HG03432 (cell line): Measurements from ENCODE around the gene FEM1C.

Experiments
- ATAC-seq: cut with Tn5 transposase; IDR thresholded peaks from one replicate; pipeline ENCODE4 v1.9.1; 2021; ENCODE audit warnings: mild to moderate bottlenecking, moderate library complexity; ENCODE audit not compliant: unreplicated experiment

Gene FEM1C

DNA sequence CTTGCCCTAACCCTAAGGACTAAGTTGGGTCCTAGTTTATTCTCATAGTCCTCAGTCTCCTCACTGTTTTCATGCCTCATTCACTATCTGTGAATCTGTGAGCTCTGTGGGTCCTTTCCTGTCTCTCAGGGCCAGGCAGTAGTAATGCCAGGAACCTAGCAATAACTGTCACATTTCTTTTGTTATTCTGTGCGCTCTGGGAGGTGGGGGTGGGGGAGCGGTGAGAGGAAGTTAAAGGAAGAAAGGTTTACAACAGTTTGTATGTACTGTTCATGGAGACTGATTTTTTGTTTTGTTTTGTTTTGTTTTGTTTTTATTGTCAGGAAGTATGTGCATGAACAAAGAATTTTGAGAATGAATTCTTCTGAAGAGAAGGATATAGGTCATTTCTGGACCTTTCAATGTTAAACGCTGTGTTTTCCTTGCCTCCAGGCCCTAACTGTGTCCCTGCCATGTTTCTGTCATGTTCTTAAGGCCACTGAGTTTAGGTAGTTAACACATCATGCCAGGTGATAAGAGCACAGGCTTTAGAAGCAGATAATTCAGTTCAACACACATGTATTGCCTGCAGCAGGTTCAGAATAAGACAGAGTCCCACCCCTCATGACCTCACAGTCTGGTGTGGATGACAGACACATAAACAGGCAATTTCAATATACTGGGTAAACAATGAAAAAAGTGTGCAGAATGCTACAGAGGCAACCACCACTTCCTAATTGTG lies 13.3 kb upstream of the FEM1C start:
- no peak for ATAC-seq

DNA sequence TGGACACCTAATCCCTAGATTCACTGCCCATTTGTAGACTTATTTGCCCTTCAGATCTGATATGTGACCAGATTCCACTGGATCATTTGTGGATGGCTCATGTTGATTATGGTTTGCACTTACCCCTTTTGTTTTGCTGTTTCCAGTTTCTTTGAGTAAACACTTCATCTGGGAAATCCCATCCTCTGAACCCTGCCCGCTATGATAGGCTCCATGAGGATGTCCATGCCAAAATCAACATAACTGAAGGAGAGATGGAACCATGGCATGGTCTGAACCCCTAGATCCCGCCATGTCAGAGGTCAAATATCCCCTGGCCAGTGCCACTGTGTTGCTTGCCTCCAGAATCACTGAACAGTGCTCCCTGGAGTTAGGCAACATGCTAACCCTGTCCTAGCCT lies 11.7 kb upstream of the FEM1C start:
- ATAC-seq = no peak

DNA sequence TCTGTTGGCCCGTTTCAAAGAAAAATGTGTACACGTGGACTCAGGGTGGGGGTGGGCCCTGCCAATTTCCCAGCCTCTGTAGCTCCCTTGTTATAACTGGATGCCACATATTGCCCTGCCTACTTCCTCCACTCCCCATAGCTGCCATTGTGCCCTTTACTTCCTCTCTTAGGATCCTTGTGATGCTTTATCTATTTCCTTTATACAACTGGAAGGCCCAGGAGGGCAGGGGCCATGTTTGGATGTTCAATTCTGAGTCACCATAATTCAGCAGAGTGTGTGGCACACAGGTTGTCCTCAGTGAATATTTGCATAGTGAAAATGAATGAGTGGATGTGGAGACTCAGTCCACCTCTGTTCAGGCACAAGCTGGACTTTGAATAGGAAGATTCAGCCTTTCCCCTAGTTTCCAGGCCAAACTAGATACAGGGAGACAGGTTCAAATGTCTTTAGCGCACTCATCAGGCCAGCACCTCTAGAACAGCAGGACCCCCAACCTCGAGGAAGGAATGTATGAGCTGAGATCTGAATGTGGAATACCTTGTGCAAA lies 10.6 kb upstream of the FEM1C start:
- ATAC-seq = no peak

DNA sequence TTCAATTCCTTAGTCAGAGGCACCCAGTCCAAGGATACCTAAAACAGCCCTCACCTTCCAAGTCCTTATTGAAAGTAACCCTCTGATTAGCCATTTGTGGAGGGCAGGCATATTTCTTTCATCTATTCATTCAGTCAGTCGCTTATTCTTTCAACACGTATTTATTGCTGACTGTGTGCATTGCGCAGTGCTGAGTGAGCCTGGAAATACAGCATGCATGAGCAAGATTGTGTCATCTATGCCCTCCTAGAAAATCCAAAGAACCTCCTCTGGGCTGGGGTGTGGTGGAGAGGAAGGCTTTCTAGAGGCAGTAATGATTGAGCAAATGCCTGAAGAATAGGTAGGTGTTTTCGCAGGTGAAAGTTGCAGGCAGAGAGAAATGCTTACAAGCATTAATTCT lies 8.5 kb upstream of the FEM1C start:
- ATAC-seq = no peak

DNA sequence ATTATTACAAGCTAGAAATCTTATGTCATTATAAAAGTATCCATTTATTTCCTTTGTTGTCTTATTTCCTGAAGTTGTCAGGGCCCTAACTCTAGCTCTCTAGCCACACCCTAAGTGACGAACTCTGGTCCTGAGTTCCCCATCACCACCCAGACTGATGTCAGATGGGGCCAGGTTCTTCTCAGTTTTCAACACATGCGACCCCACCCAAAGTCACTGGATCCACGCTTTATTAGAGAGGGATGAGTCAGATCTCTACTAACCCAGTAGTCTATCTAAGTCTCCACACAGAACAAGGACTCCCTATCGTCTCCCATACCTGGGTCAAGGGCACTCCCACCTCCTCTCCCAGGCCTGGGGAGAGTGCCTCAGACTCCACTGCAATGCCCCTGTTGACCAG lies 6.8 kb upstream of the FEM1C start:
- ATAC-seq = no peak

DNA sequence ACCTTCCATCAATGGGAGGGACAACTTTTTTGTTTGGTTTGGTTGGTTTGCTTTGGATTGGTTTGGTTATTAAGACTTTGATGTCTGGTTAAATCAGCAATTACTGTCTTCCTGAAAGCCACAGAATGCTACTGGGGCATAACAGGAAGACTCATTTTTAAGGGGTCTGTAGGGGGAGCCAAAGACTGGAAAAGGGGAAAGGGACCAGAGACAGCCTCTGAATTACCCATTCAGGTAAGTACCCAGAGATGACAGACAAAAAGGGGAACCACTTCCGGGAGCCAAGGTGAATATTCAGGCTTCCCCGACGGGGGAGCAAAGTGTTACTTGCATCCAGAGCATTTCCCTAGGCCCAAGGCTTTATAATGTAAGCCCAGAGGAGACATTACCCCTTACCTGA lies 4.6 kb upstream of the FEM1C start:
- peak; percentile 19 for ATAC-seq

DNA sequence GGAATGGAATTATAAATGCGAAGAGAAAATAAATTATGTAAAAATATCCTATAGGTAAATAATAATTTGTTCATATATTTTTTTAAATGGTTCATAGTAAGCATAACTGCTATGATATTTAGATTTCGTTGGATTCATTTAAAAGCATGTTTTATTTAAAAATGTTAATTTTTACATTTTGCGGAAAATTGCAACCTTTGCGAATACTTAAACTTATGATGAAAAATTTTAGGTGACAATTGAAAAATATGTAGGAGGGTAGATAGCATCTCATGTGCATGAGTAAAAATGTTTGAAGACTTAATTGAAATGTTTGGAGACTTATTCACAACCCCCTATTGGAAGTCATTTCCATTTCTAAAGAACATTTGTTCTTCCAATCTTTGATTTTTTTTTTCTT lies 4.1 kb upstream of the FEM1C start:
- no peak for ATAC-seq

DNA sequence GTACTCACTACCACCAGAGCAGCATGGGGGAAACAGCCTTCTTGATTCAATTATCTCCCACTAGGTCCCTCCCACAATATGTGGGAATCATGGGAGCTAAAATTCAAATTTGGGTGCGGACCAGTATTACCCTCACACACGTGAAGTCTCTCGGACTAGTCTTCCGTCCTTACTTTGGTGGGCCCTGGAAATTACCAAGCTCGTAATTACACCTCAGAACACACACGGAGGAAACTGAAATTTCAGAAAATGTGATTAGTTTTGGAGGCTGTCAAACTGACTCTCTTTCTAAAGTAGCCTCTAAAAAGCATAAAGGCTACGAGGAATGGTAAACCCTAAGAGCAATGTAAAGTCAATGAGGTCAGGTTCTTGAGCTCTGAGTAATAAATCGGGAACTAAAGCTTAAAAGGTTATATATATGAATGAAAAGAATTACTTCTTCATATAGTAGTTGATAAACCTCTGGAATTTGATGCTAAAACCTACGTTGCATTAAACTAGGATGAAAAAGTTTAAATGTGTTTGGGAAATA lies 842 bp upstream of the FEM1C start:
- ATAC-seq = no peak

DNA sequence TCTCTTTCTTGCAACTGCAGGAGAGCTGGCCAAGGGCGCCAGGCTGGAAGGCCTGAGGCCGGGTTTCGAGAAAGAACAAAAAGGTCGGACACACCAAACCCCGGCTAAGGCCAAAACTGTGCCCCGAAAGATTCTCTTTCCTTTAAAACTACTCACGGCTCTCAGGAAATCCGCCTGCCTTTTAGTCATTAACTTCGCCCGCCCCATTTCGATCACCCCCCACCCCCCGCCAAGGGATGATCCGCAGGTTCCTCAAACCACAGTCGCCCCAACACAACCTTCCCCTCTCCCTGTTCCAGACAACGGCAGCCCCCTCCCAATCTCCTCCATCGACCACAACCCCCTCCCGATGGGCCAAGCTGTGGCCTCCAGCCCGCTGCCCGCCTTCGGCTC lies 536 bp downstream of the FEM1C start:
- ATAC-seq = peak; percentile 14

DNA sequence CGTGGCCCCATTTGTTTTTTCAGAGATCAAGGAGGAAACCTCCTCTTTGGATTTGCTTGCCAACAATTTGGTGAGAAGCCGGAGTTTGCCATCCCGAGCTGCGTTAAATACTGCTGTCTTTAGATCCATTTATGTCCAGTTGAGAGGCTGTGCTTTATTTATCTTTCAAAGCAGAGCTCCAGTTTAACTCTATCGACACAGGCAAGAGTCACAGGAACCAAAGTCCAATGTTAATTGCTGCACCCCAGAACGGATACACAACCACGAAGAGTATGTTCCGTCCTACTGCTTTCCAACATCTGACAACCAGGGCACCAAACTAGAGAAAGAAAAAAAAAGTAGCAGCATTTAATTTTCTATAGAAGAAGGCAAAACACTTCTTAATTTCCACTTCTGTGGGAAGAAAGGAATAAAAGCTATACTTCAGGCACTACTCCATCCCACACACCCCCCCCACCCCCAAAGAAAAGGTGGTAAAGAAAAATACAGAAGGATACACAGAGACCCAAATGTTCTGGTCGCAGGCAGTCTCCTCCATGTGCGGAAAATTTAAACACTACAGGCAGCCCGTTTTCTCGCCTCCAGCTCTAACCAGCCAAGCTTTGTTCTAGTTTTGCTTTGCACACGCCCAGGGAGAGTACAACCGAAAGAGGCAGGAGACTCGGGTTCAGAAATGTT lies 1.1 kb downstream of the FEM1C start:
- peak; percentile 21 for ATAC-seq

DNA sequence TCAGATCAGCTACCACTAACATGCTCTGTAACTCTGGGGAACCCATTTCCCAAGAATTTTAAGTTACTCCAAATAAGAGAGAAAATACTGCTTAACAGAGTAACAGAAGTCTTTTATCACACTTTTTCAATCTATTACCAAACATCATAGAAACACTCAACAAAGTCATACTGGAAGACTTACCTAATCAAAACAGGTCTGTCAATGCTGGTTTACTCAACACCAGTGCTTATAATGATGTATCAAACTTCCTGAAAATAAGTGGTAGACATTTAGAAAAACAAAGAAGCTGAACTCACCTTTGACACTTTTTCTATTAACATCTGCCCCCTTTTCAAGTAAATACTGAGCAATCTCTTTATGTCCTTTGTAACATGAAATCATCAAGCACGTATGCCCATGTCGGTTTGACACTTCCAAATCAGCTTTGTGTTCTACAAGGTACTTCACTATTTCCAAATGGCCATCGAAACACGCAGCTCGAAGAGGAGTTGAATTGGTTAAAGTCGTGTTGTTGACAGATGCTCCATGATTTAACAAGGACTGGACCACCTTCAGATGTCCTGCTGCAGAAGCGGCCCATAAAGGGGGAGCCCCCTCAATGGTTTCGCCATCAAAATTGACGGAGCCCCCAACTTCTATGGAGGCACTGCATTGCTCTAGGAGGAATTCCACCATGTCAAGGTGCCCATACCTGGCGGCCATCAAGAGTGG lies 1.8 kb downstream of the FEM1C start:
- no peak for ATAC-seq

DNA sequence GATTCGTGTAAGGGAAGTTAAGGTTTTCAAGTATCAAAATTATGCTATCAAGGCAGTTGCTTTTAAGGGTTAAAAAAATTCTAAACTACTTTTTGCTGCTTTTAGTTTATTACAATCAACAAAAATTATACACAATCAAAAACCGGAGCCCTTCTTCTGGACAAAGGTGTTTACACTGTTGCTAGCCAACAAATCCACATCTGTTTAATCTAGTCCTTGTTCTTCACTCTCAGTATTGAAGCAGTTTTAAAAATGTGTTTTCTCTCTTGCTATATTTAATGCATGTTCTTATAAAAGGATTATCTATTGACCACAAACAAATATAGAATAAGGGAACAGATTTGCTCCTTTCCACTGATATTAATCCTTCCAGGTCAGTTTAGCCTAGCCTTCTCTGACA lies 2.5 kb downstream of the FEM1C start:
- no peak for ATAC-seq

DNA sequence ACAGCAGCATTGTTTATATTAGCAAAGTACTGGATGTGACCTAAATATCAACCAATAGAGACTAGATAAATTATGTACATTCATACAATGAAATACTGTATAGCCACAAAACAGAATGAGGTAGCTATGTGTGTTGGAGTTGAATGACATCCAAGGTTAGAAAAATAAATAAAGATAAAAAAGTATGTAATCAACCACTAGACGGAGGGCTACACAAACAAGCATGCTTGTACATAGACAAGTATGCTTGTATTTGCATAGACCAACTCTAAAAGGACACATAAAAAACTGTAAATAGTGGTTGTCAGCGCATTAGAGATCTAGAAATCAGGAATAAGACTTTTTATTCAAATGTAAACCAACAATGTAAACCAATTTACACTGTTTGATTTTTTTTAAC lies 3.0 kb downstream of the FEM1C start:
- no peak for ATAC-seq

DNA sequence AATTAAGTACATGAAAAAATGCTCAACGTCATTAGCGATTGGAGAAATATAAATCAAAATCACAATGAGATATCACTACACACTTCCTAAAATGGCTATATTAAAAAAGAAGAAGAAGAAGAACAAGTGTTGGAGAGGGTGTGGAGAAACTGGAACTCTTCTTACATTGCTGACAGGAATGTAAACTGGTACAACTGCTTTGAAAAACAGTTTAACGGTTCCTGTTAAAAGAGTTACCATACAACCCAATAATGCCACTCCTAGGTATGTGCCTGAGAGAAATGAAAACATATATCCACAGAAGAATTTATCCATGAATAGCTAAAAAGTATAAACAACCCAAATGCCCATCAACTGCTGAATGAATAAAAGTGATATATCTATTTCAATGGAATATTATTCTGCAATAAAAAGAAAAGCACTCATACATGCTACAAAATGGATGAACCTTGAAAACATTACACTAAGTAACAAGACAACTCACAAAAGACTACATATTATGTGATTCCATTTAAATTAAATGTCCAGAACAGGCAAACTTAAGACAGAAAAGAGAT lies 9.0 kb downstream of the FEM1C start:
- ATAC-seq = no peak

DNA sequence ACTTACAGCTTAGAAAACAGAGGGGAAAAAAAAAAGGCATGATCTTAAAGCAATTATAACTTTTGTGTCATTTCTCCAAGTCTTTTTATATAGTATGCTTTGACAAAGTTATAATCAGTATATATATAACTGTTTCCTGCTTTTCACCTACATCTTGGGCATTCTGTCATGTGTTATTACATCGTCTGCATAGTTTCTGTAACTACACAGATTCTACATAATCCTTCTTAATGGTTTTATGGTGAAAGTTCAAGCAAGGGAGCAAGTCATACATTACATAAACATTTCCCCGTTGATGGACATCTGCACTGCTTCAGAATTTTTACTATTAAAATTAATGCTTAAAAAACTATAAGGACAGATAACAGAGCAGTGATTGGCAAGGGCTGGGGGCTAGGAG lies 12.1 kb downstream of the FEM1C start:
- no peak for ATAC-seq

DNA sequence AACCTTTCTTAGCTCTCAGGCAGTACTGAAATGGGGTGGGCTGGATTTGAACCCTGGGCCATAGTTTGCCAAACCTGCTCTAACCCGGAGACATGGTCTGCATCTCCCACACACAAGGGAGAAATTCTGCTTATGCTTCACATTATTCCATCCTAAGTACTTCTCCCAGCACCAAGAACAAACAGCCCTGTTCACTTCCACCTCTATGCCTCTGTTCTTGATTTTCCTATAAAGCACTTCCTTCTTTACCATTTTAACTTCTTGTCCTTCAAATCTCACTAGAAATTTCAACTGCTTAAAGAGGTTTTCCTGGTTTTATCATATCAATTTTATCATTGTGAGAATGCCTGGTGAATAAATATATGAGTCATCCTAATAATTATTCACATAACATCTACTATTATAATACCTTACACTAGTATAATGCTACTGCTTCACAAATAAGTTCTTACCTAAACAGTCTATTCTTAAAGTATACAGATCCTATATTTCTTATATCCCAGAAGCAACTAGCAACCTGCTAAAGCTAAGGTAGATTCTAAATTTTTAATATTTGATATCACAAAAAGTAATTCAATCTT lies 12.7 kb downstream of the FEM1C start:
- no peak for ATAC-seq

DNA sequence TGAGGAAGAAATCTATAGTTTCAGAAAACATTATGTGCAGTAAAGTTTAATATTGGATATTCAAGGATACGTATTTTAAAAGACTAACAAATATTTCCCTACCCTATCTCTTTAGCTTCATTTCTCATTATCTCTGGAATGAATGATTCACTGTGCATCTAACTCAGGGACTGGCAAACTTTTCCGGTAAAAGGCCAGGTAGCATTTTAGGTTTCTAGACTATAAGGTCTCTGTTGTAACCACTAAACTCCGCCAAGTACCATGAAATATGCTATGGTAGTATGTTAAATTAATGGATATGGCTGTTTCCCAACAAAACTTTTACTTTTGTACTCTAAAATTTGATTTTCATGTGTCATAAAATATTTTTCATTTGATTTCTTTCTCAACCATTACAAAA lies 13.2 kb downstream of the FEM1C start:
- ATAC-seq = no peak

DNA sequence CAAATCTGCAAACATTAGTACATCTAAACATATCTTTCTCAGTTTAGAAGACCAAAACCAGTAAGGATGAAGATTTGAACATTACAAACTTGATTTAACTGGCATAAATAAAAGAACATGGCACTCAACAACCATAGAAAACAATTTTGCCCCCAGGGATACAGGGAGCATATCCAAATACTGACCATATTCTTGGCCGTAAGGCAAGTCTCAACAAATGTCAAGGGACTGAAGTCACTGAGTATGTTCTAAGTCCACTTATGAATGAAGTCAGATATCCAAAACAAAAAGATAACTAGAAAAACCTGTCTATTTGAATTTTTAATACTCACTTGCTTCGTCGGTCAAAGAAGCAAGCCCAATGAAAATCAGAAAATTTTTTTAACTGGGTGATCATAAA lies 14.1 kb downstream of the FEM1C start:
- ATAC-seq = no peak

DNA sequence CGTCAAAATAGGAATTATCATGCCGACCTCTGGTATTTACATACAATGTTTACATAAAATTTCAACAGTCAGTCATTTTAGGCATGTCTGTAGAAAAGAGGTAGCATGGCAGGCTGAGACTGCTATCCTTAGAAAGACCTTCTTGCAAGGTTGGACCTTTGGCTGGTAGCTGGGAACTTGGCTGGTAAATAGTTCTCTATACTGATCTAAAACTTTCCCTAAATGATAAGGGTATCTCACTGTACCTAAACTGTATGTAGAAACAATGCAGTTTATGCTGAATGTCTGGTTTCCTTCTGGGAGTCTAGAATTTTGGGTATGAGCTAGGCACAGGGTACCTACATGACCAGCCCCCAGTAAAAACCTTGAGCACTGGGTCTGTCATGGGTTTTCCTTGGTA lies 18.0 kb downstream of the FEM1C start:
- ATAC-seq = no peak

DNA sequence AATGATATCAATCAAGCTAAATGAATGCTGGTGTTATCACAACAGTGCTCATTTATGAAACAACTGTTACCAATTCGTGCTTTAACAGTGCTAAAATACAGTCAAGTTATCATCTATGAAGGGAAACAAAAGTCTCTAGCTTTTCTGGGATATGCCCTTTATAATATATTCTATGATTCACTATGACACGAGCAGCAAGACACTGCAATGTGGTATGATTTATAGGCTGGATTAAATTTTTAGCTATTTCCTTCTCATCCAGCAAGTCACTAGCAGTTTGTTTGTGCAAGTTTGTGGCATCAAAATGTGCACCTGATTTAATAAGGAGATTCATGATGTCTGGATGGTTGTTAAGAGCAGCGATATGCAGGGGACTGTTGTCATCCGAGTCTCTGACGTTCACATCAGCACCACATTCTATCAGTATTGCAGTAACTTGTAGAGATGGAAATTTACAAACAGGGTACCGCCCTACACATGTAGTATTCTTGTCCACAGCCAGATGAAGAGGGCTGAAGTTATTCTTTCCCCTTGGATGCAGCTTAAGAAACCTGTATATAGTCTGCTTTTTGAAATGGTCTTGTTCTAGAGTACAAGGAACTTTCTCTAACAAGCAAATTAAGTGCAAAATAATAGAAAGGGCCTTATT lies 20.3 kb downstream of the FEM1C start:
- ATAC-seq = no peak
